ENCODE results near the gene FNBP1. TPM values are rescaled to one million over a fixed set of nuclear protein-coding genes. Genes with fewer than 3 reads are reported as not detected.

Gene FNBP1
- total and polyA plus RNA-seq, 2 of the 8 experiments (the other 6 are each of a cell fraction or from before 2014, with no cell fraction given), result 7.2 to 40.9 TPM

DNA sequence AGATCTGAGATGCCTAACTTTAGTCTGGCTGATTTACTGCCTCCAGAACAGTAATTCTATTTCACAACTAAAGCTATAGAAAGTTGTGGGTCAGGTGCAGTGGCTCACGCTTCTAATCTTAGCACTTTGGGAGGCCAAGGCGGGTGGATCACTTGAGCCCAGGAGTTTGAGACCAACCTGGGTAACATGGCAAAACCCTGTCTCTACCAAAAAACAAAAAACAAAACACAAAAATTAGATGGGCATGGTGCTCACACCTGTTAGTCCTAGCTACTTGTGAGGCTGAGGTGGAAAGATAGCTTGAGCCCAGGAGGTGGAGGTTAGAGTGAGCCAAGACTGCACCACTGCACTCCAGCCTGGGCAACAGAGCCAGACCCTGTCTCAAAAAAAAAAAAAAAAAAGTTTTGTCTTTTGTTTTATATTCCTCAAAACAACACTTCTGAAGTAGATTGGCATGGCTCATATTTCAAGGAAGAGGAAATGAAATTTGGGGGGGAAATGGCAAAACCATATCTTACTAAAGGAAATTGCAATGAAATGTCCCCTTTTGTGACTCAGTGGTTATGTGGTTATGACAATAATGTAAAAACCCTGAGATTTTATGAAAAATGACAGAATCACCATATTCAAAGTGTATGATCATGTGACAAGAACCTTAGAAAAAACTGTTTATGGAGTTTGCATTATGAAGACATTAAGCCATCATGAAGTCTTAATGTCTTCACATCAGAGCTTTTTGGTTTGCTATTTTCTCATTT is 16.2 kb downstream of the FNBP1 start:
- H2AFZ ChIP-seq (ENCODE audit: low read length), result no peak overlapping the region
- no peak overlapping the region for H3K4ac ChIP-seq (replicated peaks; ENCODE audit: insufficient read length, low read depth, low read length)
- no peak overlapping the region for H2BK12ac ChIP-seq (ENCODE audit: low read depth, low read length)
- H3K27me3 ChIP-seq (replicated peaks in 1 of 4; ENCODE audit: control insufficient read depth in 3 of 4, extremely low read depth in 1 of 4, insufficient read depth in 3 of 4, low read length in 3 of 4), result no peaks in the 10 kb centered on the region
- H3K4me3 ChIP-seq (ENCODE audit: extremely low read depth in 1 of 4, insufficient read depth in 2 of 4, low read depth in 3 of 4, low read length in 4 of 4), result no peak overlapping the region
- H3K18ac ChIP-seq (ENCODE audit: extremely low read depth, low read length), result no peak overlapping the region
- no peaks in the 10 kb centered on the region for H3K23me2 ChIP-seq (ENCODE audit: low read depth, low read length)
- no peak overlapping the region for H3K4me2 ChIP-seq (ENCODE audit: insufficient read depth in 1 of 2, low read depth in 2 of 2, low read length in 2 of 2)
- FAIRE-seq, result no peak
- no peak overlapping the region for H3K56ac ChIP-seq (replicated peaks; ENCODE audit: insufficient read length, low read depth, low read length)
- H3K9me3 ChIP-seq (ENCODE audit: insufficient read depth in 2 of 2, low read depth in 1 of 2, low read length in 1 of 2), result no peaks in the 10 kb centered on the region
- H2BK120ac ChIP-seq (replicated peaks; ENCODE audit: low read depth, low read length), result no peak overlapping the region
- no peak overlapping the region for H4K91ac ChIP-seq (replicated peaks; ENCODE audit: insufficient read length, low read length)
- CTCF ChIA-PET (ENCODE audit: partially characterized antibody), result interaction anchor here (1.7 kb wide), 1 partner anchor 13 kb away, joined by 3 read pairs; no protein-coding TSS in a partner anchor
- H3K9ac ChIP-seq (replicated peaks in 1 of 4; ENCODE audit: extremely low read depth in 1 of 4, low read depth in 3 of 4, low read length in 3 of 4), result no peak overlapping the region
- peaks cover 7% of the 10 kb centered on the region; the same call in 1 of the 2 replicates for H3K79me1 ChIP-seq (ENCODE audit: low read depth, low read length)
- 92% methylated on average over 2 of the region's 2 CpGs; no CpG with 5 or more reads in 1 of the 2 experiments for WGBS, 2 experiments (ENCODE audit: extremely low coverage in 1 of 2, insufficient coverage in 1 of 2, insufficient read length in 1 of 2, insufficient replicate concordance in 2 of 2, low coverage in 1 of 2, low lambda C conversion rate in 2 of 2, missing lambda C conversion rate in 1 of 2)
- H2AK5ac ChIP-seq (ENCODE audit: low read depth, low read length), result no peak overlapping the region
- no peaks in the 10 kb centered on the region for H3K36me3 ChIP-seq (ENCODE audit: control insufficient read depth in 2 of 4, insufficient read depth in 4 of 4, low read length in 3 of 4)
- no peak overlapping the region for H3K23ac ChIP-seq (ENCODE audit: insufficient read length)
- no peaks in the 10 kb centered on the region for H3K4me1 ChIP-seq (replicated peaks in 1 of 4; ENCODE audit: control insufficient read depth in 3 of 4, insufficient read depth in 4 of 4, low read length in 3 of 4)
- H3K79me2 ChIP-seq (ENCODE audit: control insufficient read depth in 1 of 2, insufficient read depth in 2 of 2, low read length in 2 of 2), result peaks cover 0 to 24% of the 10 kb centered on the region in 2 experiments; a peak in 2 of 4 replicates
- no peak overlapping the region for H4K8ac ChIP-seq (ENCODE audit: extremely low read depth, insufficient read depth, low read length)
- no peak overlapping the region for H3K27ac ChIP-seq (ENCODE audit: low read depth, low read length)
- H2BK15ac ChIP-seq (ENCODE audit: low read length), result no peak overlapping the region
- no peak overlapping the region for H3K14ac ChIP-seq (ENCODE audit: insufficient read length)
- no peaks in the 10 kb centered on the region for H4K20me1 ChIP-seq (replicated peaks in 1 of 2; ENCODE audit: control insufficient read depth in 1 of 2, insufficient read depth in 2 of 2, low read length in 2 of 2)
- no peak overlapping the region for H4K5ac ChIP-seq (ENCODE audit: insufficient read length, low read depth, low read length)
- H2BK20ac ChIP-seq (ENCODE audit: low read length), result no peak overlapping the region
- POLR2A ChIA-PET (ENCODE audit: partially characterized antibody), result no interaction called here
- no peak for DNase-seq (ENCODE audit: low read depth in 1 of 2, low spot score in 2 of 2)
- H2BK5ac ChIP-seq (ENCODE audit: low read depth, low read length), result no peak overlapping the region
- TF ChIP-seq, protein P1, sequence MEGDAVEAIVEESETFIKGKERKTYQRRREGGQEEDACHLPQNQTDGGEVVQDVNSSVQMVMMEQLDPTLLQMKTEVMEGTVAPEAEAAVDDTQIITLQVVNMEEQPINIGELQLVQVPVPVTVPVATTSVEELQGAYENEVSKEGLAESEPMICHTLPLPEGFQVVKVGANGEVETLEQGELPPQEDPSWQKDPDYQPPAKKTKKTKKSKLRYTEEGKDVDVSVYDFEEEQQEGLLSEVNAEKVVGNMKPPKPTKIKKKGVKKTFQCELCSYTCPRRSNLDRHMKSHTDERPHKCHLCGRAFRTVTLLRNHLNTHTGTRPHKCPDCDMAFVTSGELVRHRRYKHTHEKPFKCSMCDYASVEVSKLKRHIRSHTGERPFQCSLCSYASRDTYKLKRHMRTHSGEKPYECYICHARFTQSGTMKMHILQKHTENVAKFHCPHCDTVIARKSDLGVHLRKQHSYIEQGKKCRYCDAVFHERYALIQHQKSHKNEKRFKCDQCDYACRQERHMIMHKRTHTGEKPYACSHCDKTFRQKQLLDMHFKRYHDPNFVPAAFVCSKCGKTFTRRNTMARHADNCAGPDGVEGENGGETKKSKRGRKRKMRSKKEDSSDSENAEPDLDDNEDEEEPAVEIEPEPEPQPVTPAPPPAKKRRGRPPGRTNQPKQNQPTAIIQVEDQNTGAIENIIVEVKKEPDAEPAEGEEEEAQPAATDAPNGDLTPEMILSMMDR (IDR thresholded peaks at IDR 0.05; ENCODE audit: control extremely low read depth in 1 of 3, insufficient read depth in 1 of 3, low read depth in 1 of 3, low read length in 3 of 3), result no peak
- no peak for TF ChIP-seq NRF1 (IDR thresholded peaks at IDR 0.05; ENCODE audit: low read depth, low read length)
- TF ChIP-seq TAF1 (IDR thresholded peaks at IDR 0.05; ENCODE audit: low read depth, low read length), result no peak
- no peak for TF ChIP-seq NANOG (IDR thresholded peaks at IDR 0.05; ENCODE audit: insufficient read depth, low read depth, low read length, poor library complexity, severe bottlenecking)
- no peak for TF ChIP-seq CHD1 (IDR thresholded peaks at IDR 0.05; ENCODE audit: low read depth, low read length)
- TF ChIP-seq PHF8 (conservative IDR thresholded peaks at IDR 0.05; ENCODE audit: low read depth, low read length), result no peak
- no peak for TF ChIP-seq RXRA (IDR thresholded peaks at IDR 0.05; ENCODE audit: insufficient read depth, low read depth, low read length)
- TF ChIP-seq SRF (IDR thresholded peaks at IDR 0.05; ENCODE audit: low read depth, low read length), result no peak
- no peak for TF ChIP-seq TAF7 (optimal IDR thresholded peaks at IDR 0.05; ENCODE audit: borderline replicate concordance, low read depth, low read length)
- TF ChIP-seq SIRT6 (IDR thresholded peaks at IDR 0.05; ENCODE audit: low read length), result no peak
